Mesothelial cell of epicardium (in vitro differentiated cells): Measurements from ENCODE around the gene DLG5. TPM values are rescaled to one million over a fixed set of nuclear protein-coding genes. Genes with fewer than 3 reads are reported as not detected.

Experiments
- DNase-seq, 2 experiments: peaks; one replicate each; pipeline ENCODE4 v3.0.0; 2021; ENCODE audit warnings: low spot score in 2 of 2; ENCODE audit not compliant: unreplicated experiment in 2 of 2
- H3K27ac Mint-ChIP-seq: 2 replicates; pipeline ENCODE4 v1.8.0; 2021; ENCODE audit warnings: mixed read lengths
- H3K27me3 Mint-ChIP-seq: 2 replicates; pipeline ENCODE4 v1.8.0; 2021; ENCODE audit warnings: low read depth, mixed read lengths
- H3K36me3 Mint-ChIP-seq: 2 replicates; pipeline ENCODE4 v1.8.0; 2021; ENCODE audit warnings: mixed read lengths
- H3K4me1 Mint-ChIP-seq: 2 replicates; pipeline ENCODE4 v1.8.0; 2021; ENCODE audit warnings: mixed read lengths
- H3K4me3 Mint-ChIP-seq: 2 replicates; pipeline ENCODE4 v1.8.0; 2021; ENCODE audit warnings: mild to moderate bottlenecking, moderate library complexity, mixed read lengths
- H3K9me3 Mint-ChIP-seq: 2 replicates; pipeline ENCODE4 v1.8.0; 2021; ENCODE audit warnings: mixed read lengths
- total RNA-seq: library from RNA; stranded (reverse); gene quantifications from 3 replicates; pipeline ENCODE4 v1.2.1, GENCODE V29; 2021
- TF ChIP-seq, protein P1 (sequence below): fragments of 200-600 bp; sonication (generic); IDR thresholded peaks from one replicate; pipeline ENCODE4 v1.5.0; 2021; ENCODE audit warnings: antibody characterized with exemption; ENCODE audit not compliant: unreplicated experiment

Gene DLG5
- total RNA-seq, 1 donor from 2014 or later, result 82.2 TPM

- no peak overlapping the region for H3K4me3 Mint-ChIP-seq
- H3K27me3 Mint-ChIP-seq, result no peaks in the 10 kb centered on the region
- no peaks in the 10 kb centered on the region for H3K4me1 Mint-ChIP-seq
- no peaks in the 10 kb centered on the region for H3K9me3 Mint-ChIP-seq
- DNase-seq, result no peak
- TF ChIP-seq, protein P1, sequence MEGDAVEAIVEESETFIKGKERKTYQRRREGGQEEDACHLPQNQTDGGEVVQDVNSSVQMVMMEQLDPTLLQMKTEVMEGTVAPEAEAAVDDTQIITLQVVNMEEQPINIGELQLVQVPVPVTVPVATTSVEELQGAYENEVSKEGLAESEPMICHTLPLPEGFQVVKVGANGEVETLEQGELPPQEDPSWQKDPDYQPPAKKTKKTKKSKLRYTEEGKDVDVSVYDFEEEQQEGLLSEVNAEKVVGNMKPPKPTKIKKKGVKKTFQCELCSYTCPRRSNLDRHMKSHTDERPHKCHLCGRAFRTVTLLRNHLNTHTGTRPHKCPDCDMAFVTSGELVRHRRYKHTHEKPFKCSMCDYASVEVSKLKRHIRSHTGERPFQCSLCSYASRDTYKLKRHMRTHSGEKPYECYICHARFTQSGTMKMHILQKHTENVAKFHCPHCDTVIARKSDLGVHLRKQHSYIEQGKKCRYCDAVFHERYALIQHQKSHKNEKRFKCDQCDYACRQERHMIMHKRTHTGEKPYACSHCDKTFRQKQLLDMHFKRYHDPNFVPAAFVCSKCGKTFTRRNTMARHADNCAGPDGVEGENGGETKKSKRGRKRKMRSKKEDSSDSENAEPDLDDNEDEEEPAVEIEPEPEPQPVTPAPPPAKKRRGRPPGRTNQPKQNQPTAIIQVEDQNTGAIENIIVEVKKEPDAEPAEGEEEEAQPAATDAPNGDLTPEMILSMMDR, result no peak
- no peak overlapping the region for H3K27ac Mint-ChIP-seq
- H3K36me3 Mint-ChIP-seq, result peaks cover 40% of the 10 kb centered on the region
Measured at GRCh38 chr10:77818378-77818777, 108.2 kb downstream of the DLG5 start.

GRCh38 chr10:77817541-77817940, 109.0 kb downstream of the DLG5 start:
- Mint-ChIP-seq H3K4me1 (no peaks in the 10 kb centered on the region), H3K27me3 (no peaks in the 10 kb centered on the region), H3K9me3 (no peaks in the 10 kb centered on the region), H3K27ac (no peak overlapping the region), H3K36me3 (peaks cover 39% of the 10 kb centered on the region), H3K4me3 (no peak overlapping the region)
- TF ChIP-seq, protein P1, result no peak
- DNase-seq, result no peak

- TF ChIP-seq, protein P1, result no peak
- Mint-ChIP-seq H3K4me1 (no peaks in the 10 kb centered on the region), H3K27me3 (no peaks in the 10 kb centered on the region), H3K36me3 (peaks cover 43% of the 10 kb centered on the region), H3K4me3 (no peak overlapping the region), H3K9me3 (no peaks in the 10 kb centered on the region), H3K27ac (no peak overlapping the region)
- no peak for DNase-seq
Measured at GRCh38 chr10:77816311-77816710, 110.2 kb downstream of the DLG5 start.

DNA sequence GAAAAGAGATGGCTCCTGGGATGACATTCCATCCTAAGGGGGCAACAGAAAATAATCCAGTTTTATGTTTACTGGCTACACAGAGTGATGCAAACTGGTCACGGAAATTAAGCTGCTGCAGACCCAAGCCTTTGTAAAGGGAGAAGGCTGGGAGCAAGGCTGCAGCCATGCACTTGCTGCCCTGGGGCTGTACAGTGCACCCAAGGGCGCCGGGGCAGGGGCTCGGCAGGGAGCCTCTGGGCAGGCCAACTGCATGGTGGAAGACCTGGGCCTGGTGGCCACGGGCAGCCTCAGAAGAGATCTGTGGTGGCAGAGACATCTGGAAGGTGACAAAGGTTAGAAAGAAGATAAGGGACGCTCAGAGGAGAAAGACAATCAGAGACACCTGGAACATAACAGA, 113.8 kb downstream of the DLG5 start:
- TF ChIP-seq, protein P1, result no peak
- peaks cover 47% of the 10 kb centered on the region for H3K36me3 Mint-ChIP-seq
- DNase-seq, result no peak
- H3K4me1 Mint-ChIP-seq, result no peaks in the 10 kb centered on the region
- no peaks in the 10 kb centered on the region for H3K27me3 Mint-ChIP-seq
- H3K27ac Mint-ChIP-seq, result no peak overlapping the region
- no peak overlapping the region for H3K4me3 Mint-ChIP-seq
- H3K9me3 Mint-ChIP-seq, result no peaks in the 10 kb centered on the region

GRCh38 chr10:77811831-77812430, 114.6 kb downstream of the DLG5 start:
- no peaks in the 10 kb centered on the region for H3K27me3 Mint-ChIP-seq
- DNase-seq, result no peak
- no peak overlapping the region for H3K4me3 Mint-ChIP-seq
- no peaks in the 10 kb centered on the region for H3K9me3 Mint-ChIP-seq
- H3K4me1 Mint-ChIP-seq, result no peaks in the 10 kb centered on the region
- H3K27ac Mint-ChIP-seq, result no peak overlapping the region
- H3K36me3 Mint-ChIP-seq, result peaks cover 45% of the 10 kb centered on the region
- TF ChIP-seq, protein P1, result no peak
